Omental fat pad (tissue), 4 donors: Measurements from ENCODE around the gene MPZL3. TPM values are rescaled to one million over a fixed set of nuclear protein-coding genes. Genes with fewer than 3 reads are reported as not detected.

Experiments
- ATAC-seq: fragments of 150-250 bp; one replicate; pipeline ENCODE4 v1.9.1; 2016; ENCODE audit warnings: mild to moderate bottlenecking, moderate library complexity; ENCODE audit not compliant: low FRiP score
- DNase-seq: peaks from one replicate; pipeline ENCODE4 v3.0.0-alpha.2; 2019; ENCODE audit warnings: low spot score
- total RNA-seq, 4 donors: library from RNA; depleted of rRNA; stranded (reverse); fragments of >200 nt; gene quantifications; one replicate each; pipeline ENCODE4 v1.1.0, GENCODE V29; 2016
- TF ChIP-seq, protein P1 (sequence below), 3 donors: fragments of 450-650 bp; IDR thresholded peaks; one replicate each; pipeline ENCODE4 v1.5.1; 2016 to 2017; ENCODE audit warnings: antibody characterized with exemption in 3 of 3, mild to moderate bottlenecking in 3 of 3, moderate library complexity in 2 of 3

MPZL3 gene
- total RNA-seq, 4 donors from 2014 or later = 1.3 to 2.5 (median 2.4) TPM

DNA sequence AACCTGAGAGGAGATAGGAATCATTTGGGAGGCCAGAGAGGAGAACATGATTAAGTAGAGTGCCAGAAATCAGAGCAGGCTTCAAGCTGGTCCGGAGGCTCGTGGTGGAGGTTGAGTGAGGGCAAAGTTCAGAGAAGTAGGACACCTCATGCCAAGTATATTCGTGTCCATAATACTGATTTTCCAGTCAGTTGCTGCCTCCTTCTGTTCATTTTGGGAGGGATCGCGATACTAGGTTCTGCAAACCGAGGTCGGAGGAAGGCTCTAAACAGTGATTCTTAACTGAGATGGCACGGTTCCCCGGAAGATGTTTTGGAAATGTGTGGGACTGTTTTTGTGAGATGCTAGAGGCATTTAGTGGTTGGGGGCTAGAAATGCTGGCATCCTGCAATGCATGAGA lies 38.8 kb upstream of the MPZL3 start:
- DNase-seq = no peak
- no peak for ATAC-seq
- TF ChIP-seq, protein P1, sequence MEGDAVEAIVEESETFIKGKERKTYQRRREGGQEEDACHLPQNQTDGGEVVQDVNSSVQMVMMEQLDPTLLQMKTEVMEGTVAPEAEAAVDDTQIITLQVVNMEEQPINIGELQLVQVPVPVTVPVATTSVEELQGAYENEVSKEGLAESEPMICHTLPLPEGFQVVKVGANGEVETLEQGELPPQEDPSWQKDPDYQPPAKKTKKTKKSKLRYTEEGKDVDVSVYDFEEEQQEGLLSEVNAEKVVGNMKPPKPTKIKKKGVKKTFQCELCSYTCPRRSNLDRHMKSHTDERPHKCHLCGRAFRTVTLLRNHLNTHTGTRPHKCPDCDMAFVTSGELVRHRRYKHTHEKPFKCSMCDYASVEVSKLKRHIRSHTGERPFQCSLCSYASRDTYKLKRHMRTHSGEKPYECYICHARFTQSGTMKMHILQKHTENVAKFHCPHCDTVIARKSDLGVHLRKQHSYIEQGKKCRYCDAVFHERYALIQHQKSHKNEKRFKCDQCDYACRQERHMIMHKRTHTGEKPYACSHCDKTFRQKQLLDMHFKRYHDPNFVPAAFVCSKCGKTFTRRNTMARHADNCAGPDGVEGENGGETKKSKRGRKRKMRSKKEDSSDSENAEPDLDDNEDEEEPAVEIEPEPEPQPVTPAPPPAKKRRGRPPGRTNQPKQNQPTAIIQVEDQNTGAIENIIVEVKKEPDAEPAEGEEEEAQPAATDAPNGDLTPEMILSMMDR (IDR thresholded peaks at IDR 0.05) = no peak

DNA sequence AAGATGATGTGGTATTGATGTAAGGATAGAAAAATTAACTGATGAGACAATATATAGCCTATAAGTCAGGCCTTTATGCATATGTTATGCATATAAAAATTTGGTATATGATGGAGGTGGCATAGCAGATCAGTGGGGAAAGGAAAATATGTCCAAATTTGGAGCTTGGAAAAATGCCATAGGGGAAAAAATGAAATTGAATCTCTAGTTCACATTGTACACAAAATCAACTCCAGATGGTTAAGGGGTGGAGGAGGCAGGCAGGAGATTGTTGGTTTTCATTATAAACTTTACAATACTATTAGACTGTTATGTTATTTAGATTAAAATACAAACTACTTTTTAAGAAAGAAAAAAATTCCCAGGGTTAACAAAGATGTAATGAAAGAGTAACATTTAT lies 37.2 kb upstream of the MPZL3 start:
- DNase-seq (no peak), ATAC-seq (no peak)
- TF ChIP-seq, protein P1 (IDR thresholded peaks at IDR 0.05) = no peak

DNA sequence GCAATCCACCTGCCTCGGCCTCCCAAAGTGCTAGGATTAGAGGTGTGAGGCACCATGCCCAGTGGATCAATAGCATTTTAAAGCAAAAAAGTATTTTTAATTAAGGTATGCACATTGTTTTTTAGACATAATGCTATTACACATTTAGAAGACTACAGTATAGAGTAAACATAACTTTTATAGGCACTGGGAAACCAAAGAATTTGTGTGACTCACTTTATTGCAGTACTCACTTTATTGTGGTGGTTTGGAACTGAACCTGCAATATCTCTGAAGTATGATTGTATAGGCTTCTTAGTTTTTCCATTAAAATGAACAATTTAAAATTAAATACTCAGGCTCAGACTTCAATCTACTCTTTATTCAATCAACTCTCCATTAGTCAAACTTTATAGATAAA lies 34.8 kb upstream of the MPZL3 start:
- ATAC-seq = no peak
- TF ChIP-seq, protein P1 (IDR thresholded peaks at IDR 0.05) = no peak

DNA sequence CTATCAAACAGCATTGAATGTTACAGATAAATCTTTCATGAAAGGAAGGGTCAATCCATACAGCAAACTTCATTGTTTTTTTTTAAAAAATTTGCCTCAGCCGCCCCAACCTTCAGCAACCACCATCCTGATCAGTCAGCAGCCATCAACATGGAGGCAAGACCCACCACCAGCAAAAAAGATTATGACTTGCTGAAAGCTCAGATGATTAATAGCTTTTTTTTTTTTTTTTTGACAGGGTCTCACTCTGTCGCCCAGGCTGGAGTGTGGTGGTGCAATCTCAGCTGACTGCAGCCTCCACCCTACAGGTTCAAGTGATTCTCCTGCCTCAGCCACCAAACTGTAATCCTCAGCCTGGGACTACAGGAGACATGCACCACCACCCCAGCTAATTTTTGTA lies 34.4 kb upstream of the MPZL3 start:
- ATAC-seq (no peak), DNase-seq (no peak)
- TF ChIP-seq, protein P1 (IDR thresholded peaks at IDR 0.05) = no peak

More for the DNA sequence above, 34.8 kb upstream of the MPZL3 start:
- DNase-seq = no peak

DNA sequence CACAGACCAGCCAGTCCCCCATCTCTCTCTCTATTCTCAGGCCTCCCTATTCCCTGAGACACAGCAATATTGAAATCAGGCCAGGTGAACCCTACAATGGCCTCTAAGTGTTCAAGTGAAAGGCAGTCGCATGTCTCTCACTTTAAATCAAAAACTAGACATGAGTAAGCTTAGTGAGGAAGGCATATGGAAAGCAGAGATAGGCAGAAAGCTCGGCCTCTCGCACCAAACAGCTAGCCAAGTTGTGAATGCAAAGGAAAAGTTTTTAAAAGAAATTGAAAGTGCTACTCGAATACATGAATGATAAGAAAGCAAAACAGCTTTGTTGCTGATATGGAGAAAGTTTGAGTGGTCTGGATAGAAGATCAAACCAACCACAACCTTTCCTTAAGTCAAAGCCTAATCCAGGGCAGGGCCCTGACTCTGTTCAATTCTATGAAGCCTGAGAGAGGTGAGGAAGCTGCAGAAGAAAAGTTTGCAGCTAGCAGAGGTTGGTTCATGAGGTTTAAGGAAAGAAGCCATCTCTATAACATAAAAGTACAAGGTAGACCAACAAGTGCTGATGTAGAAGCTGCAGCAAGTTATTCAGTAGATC lies 31.7 kb upstream of the MPZL3 start:
- ATAC-seq = no peak

DNA sequence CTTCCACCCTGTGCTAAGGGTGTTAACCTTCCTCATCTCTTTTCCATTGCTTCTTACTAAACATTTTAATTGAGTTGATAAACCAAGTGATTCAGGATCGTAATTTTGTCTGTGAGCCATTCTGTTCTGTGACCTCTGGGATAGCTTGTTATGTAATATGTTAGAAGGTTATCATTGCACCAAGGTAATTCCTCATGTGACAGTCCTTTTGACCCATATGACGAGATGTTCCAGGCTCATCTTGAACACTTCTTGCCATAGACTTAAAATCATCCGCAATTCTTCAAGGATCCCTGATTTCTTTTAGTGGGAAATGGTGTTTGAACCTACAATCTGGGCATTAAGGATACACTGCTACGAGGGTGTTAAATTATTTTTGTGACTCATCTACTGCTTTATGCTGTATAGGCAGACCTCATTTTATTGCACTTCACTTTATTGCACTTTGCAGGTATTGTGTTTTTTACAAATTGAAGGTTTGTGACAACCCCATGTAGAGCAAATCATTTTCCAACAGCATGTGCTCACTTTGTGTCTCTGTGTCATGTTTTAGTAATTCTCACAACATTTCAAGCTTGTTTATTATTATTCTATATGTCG lies 31.0 kb upstream of the MPZL3 start:
- no peak for ATAC-seq
- DNase-seq = no peak
- TF ChIP-seq, protein P1 (IDR thresholded peaks at IDR 0.05) = no peak

More for the DNA sequence above, 31.7 kb upstream of the MPZL3 start:
- no peak for DNase-seq
- TF ChIP-seq, protein P1 (IDR thresholded peaks at IDR 0.05) = no peak

DNA sequence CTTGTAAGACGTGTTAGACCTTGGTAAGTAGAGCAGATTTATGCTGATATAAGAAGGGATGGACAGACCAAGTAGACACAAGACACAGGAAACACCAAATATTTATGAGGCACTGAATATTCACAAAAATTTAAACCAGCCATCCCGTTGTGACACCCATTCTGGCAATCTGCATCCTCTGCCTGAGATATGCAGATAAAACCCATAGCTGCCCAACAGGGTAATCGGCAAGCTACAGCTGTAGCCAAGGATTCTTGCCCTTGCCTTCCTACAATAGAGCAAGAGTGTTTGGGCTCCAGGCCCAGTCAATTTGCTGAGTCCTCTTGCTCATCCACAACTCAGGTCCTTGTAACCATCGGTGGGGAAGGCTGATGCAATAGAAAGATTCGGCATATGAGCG lies 30.4 kb upstream of the MPZL3 start:
- no peak for ATAC-seq
- TF ChIP-seq, protein P1 (IDR thresholded peaks at IDR 0.05) = no peak
- no peak for DNase-seq
